HEK293 (cell line): ENCODE results near the gene FBXO3.

Source experiments
- CTCF ChIA-PET: fragments of 350-600 bp; formaldehyde crosslinking; extraction: SDS; loops from one replicate; lab custom pipeline; 2021; ENCODE audit warnings: antibody characterized with exemption; lab: Yijun Ruan, JAX
- POLR2A ChIA-PET: fragments of 300-600 bp; formaldehyde crosslinking; extraction: SDS; loops from one replicate; lab custom pipeline; 2020; ENCODE audit warnings: antibody characterized with exemption, inconsistent platforms; lab: Yijun Ruan, JAX
- H3K27ac ChIP-seq: fragments of 200-500 bp; sonication (Bioruptor generic); 2 replicates; pipeline ENCODE4 v1.5.1; 2014; ENCODE audit warnings: low read depth, low read length, control low read depth, inconsistent platforms; ENCODE audit errors: extremely low read depth
- H3K36me3 ChIP-seq, 2 experiments: fragments of 200-500 bp in 1 of 2; sonication (Bioruptor generic) in 1 of 2; 1 replicate in 1 of 2; 2 replicates in 1 of 2; pipeline ENCODE4 v1.5.1; 2014 to 2017; ENCODE audit warnings: inconsistent platforms in 2 of 2, low read length in 2 of 2; ENCODE audit not compliant: control insufficient read depth in 2 of 2, insufficient read depth in 1 of 2
- H3K4me1 ChIP-seq: fragments of 200-500 bp; sonication (Bioruptor generic); 2 replicates; pipeline ENCODE4 v1.5.1; 2014; ENCODE audit warnings: mild to moderate bottlenecking, low read length, inconsistent platforms; ENCODE audit not compliant: control insufficient read depth, insufficient read depth
- H3K4me3 ChIP-seq: 2 replicates; pipeline ENCODE4 v1.5.1; 2011; ENCODE audit warnings: low read depth, mild to moderate bottlenecking, control low read depth, low read length, moderate library complexity
- H3K9me3 ChIP-seq: fragments of 200-500 bp; sonication (Bioruptor generic); 2 replicates; pipeline ENCODE4 v1.5.1; 2014; ENCODE audit warnings: low read depth, low read length, inconsistent platforms; ENCODE audit not compliant: control insufficient read depth, insufficient read depth
- AEBP2 ChIP-seq: fragments of 450-650 bp; formaldehyde crosslinking; IDR thresholded peaks from 2 replicates; pipeline ENCODE4 v1.5.1; 2016; ENCODE audit warnings: missing biosample characterization, missing genetic modification characterization, borderline replicate concordance
- FEZF1 ChIP-seq: fragments of 450-650 bp; formaldehyde crosslinking; IDR thresholded peaks from 2 replicates; pipeline ENCODE4 v1.5.1; 2016; ENCODE audit warnings: missing biosample characterization, missing genetic modification characterization
- KLF1 ChIP-seq: fragments of 450-650 bp; formaldehyde crosslinking; IDR thresholded peaks from 2 replicates; pipeline ENCODE4 v1.5.1; 2016; ENCODE audit warnings: missing biosample characterization, missing genetic modification characterization
- KLF16 ChIP-seq: fragments of 450-650 bp; formaldehyde crosslinking; IDR thresholded peaks from 2 replicates; pipeline ENCODE4 v1.5.1; 2017; ENCODE audit warnings: missing biosample characterization, missing genetic modification characterization
- MZF1 ChIP-seq: fragments of 450-650 bp; formaldehyde crosslinking; IDR thresholded peaks from 2 replicates; pipeline ENCODE4 v1.5.1; 2017; ENCODE audit warnings: missing biosample characterization, missing genetic modification characterization, borderline replicate concordance
- OVOL3 ChIP-seq: fragments of 450-650 bp; formaldehyde crosslinking; IDR thresholded peaks from 2 replicates; pipeline ENCODE4 v1.5.1; 2016; ENCODE audit warnings: missing biosample characterization, missing genetic modification characterization
- PRDM10 ChIP-seq: fragments of 450-650 bp; formaldehyde crosslinking; IDR thresholded peaks from 2 replicates; pipeline ENCODE4 v1.5.1; 2016; ENCODE audit warnings: missing biosample characterization, missing genetic modification characterization
- PRDM6 ChIP-seq: fragments of 450-650 bp; formaldehyde crosslinking; IDR thresholded peaks from 2 replicates; pipeline ENCODE4 v1.5.1; 2017; ENCODE audit warnings: missing biosample characterization, missing genetic modification characterization
- RBAK ChIP-seq: fragments of 450-650 bp; formaldehyde crosslinking; IDR thresholded peaks from 2 replicates; pipeline ENCODE4 v1.5.1; 2016; ENCODE audit warnings: missing biosample characterization, missing genetic modification characterization
- SP3 ChIP-seq: fragments of 450-650 bp; formaldehyde crosslinking; IDR thresholded peaks from 2 replicates; pipeline ENCODE4 v1.5.1; 2016; ENCODE audit warnings: missing biosample characterization, missing genetic modification characterization
- SP7 ChIP-seq: fragments of 450-650 bp; formaldehyde crosslinking; IDR thresholded peaks from 2 replicates; pipeline ENCODE4 v1.5.1; 2016; ENCODE audit warnings: missing biosample characterization, missing genetic modification characterization
- WT1 ChIP-seq: fragments of 450-650 bp; formaldehyde crosslinking; IDR thresholded peaks from 2 replicates; pipeline ENCODE4 v1.5.1; 2016; ENCODE audit warnings: missing biosample characterization, missing genetic modification characterization
- ZNF140 ChIP-seq: fragments of 450-650 bp; formaldehyde crosslinking; IDR thresholded peaks from 2 replicates; pipeline ENCODE4 v1.5.1; 2016; ENCODE audit warnings: missing biosample characterization, missing genetic modification characterization
- ZNF174 ChIP-seq: fragments of 450-650 bp; formaldehyde crosslinking; IDR thresholded peaks from 2 replicates; pipeline ENCODE4 v1.5.0; 2017; ENCODE audit warnings: missing biosample characterization, mild to moderate bottlenecking, missing genetic modification characterization
- ZNF18 ChIP-seq: fragments of 450-650 bp; formaldehyde crosslinking; IDR thresholded peaks from 2 replicates; pipeline ENCODE4 v1.5.1; 2016; ENCODE audit warnings: missing biosample characterization, missing genetic modification characterization
- ZNF19 ChIP-seq: fragments of 450-650 bp; formaldehyde crosslinking; IDR thresholded peaks from 2 replicates; pipeline ENCODE4; 2016; ENCODE audit warnings: missing biosample characterization, missing genetic modification characterization, low read depth
- ZNF214 ChIP-seq: fragments of 450-650 bp; formaldehyde crosslinking; IDR thresholded peaks from 2 replicates; pipeline ENCODE4 v1.5.1; 2017; ENCODE audit warnings: missing biosample characterization, mild to moderate bottlenecking, missing genetic modification characterization, borderline replicate concordance
- ZNF223 ChIP-seq: fragments of 450-650 bp; formaldehyde crosslinking; IDR thresholded peaks from 2 replicates; pipeline ENCODE4 v1.5.1; 2016; ENCODE audit warnings: missing biosample characterization, missing genetic modification characterization
- ZNF280C ChIP-seq: fragments of 450-650 bp; formaldehyde crosslinking; IDR thresholded peaks from 2 replicates; pipeline ENCODE4 v1.5.1; 2016; ENCODE audit warnings: missing biosample characterization, missing genetic modification characterization
- ZNF341 ChIP-seq: fragments of 450-650 bp; formaldehyde crosslinking; IDR thresholded peaks from 2 replicates; pipeline ENCODE4; 2016; ENCODE audit warnings: low read depth, missing biosample characterization, missing genetic modification characterization
- ZNF37A ChIP-seq: fragments of 450-650 bp; IDR thresholded peaks from 2 replicates; pipeline ENCODE4 v1.5.1; 2018; ENCODE audit warnings: missing biosample characterization, missing genetic modification characterization
- ZNF514 ChIP-seq: fragments of 450-650 bp; formaldehyde crosslinking; IDR thresholded peaks from 2 replicates; pipeline ENCODE4 v1.5.1; 2016; ENCODE audit warnings: missing biosample characterization, missing genetic modification characterization
- ZNF548 ChIP-seq: fragments of 450-650 bp; formaldehyde crosslinking; IDR thresholded peaks from 2 replicates; pipeline ENCODE4 v1.5.1; 2016; ENCODE audit warnings: missing biosample characterization, missing genetic modification characterization
- ZNF600 ChIP-seq: fragments of 450-650 bp; formaldehyde crosslinking; IDR thresholded peaks from 2 replicates; pipeline ENCODE4 v1.5.1; 2016; ENCODE audit warnings: missing biosample characterization, missing genetic modification characterization
- ZNF654 ChIP-seq: fragments of 450-650 bp; formaldehyde crosslinking; IDR thresholded peaks from 2 replicates; pipeline ENCODE4 v1.5.1; 2016; ENCODE audit warnings: low read depth, missing biosample characterization, missing genetic modification characterization
- ZNF776 ChIP-seq: fragments of 450-650 bp; formaldehyde crosslinking; IDR thresholded peaks from 2 replicates; pipeline ENCODE4 v1.5.0; 2017; ENCODE audit warnings: missing biosample characterization, missing genetic modification characterization, borderline replicate concordance

FBXO3 gene

GRCh38 chr11:33713151-33713855 is 61.0 kb downstream of the FBXO3 start:
- H3K4me1 ChIP-seq: no peaks in the 10 kb centered on the region
- TF ChIP-seq ZNF19 (tag by site-specific recombination): no peak
- no peak for TF ChIP-seq ZNF548 (tag by site-specific recombination)
- no peak for TF ChIP-seq PRDM10
- no peak for TF ChIP-seq ZNF214 (tag by site-specific recombination)
- no peak for TF ChIP-seq RBAK
- no peak for TF ChIP-seq MZF1
- TF ChIP-seq SP3: no peak
- no peak for TF ChIP-seq ZNF600 (tag by site-specific recombination)
- TF ChIP-seq KLF16: no peak
- no peak for TF ChIP-seq WT1 (tag by site-specific recombination)
- TF ChIP-seq SP7 (tag by site-specific recombination): 0 out of 2 replicates have a peak, but pooled peaks have one; percentile 15
- peak; percentile 53; the same call in 1 of the 2 replicates for TF ChIP-seq FEZF1
- TF ChIP-seq PRDM6: peak; percentile 40; the same call in 1 of the 2 replicates
- no peak for TF ChIP-seq ZNF280C (tag by site-specific recombination)
- no peak for TF ChIP-seq ZNF140 (tag by site-specific recombination)
- no peaks in the 10 kb centered on the region for H3K9me3 ChIP-seq
- H3K27ac ChIP-seq: no peak overlapping the region
- peaks cover 0 to 78% of the 10 kb centered on the region in 2 experiments; a peak in 2 of 3 replicates for H3K36me3 ChIP-seq
- POLR2A ChIA-PET: interaction anchor here (1.3 kb wide), 1 partner anchor 23 kb away, joined by 3 read pairs; the partner anchor contains the start of gene CD59
- CTCF ChIA-PET: interaction anchor here (0.5 to 4.8 kb wide), 3 partner anchors 30 to 1378 kb away, joined by 3 to 40 read pairs (median 31); no protein-coding TSS in a partner anchor
- H3K4me3 ChIP-seq: no peak overlapping the region

- Histone ChIP-seq H3K36me3 (peaks cover 0 to 82% of the 10 kb centered on the region in 2 experiments; a peak in 2 of 3 replicates), H3K27ac (no peak overlapping the region), H3K4me1 (no peaks in the 10 kb centered on the region), H3K4me3 (no peak overlapping the region), H3K9me3 (no peaks in the 10 kb centered on the region)
- ChIA-PET POLR2A (no interaction called here), CTCF (no interaction called here)
- TF ChIP-seq ZNF776 (no peak), ZNF223 (tag by site-specific recombination) (no peak), OVOL3 (tag by site-specific recombination) (no peak), ZNF654 (tag by site-specific recombination) (no peak), ZNF341 (tag by site-specific recombination) (no peak), ZNF514 (tag by site-specific recombination) (no peak), ZNF37A (tag by site-specific recombination) (no peak), ZNF18 (tag by site-specific recombination) (no peak), KLF1 (tag by site-specific recombination) (no peak), AEBP2 (tag by site-specific recombination) (no peak), ZNF174 (tag by site-specific recombination) (no peak)
Measured at GRCh38 chr11:33712436-33712835, 61.9 kb downstream of the FBXO3 start.
